HG03159 (cell line): ENCODE measurements around the gene SMPD3.

ENCODE experiments used
- ATAC-seq: cut with Tn5 transposase; IDR thresholded peaks from one replicate; pipeline ENCODE4 v1.9.1; 2021; ENCODE audit warnings: mild to moderate bottlenecking, moderate library complexity; ENCODE audit not compliant: unreplicated experiment

SMPD3 gene

GRCh38 chr16:68371706-68372380 is 76.5 kb downstream of the SMPD3 start:
- ATAC-seq: no peak

DNA sequence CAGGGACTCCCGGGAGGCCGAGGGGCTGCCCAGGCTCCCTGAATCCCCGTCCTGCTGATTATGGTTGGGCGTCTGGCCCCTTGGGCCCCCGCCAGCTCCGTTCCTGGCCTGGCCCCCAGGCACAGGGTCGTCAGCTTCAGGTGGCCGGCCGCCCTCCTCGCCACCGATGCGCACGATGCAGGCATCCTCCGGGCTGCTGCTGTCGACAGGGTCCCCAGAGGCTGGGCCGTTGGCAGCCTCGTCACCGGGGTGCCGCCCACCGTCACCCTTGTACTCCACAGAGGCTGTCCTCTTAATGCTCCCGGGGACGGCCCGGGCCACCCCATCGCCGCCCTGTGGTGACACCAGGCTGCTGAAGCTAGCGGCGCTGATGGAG is 77.0 kb downstream of the SMPD3 start:
- no peak for ATAC-seq

DNA sequence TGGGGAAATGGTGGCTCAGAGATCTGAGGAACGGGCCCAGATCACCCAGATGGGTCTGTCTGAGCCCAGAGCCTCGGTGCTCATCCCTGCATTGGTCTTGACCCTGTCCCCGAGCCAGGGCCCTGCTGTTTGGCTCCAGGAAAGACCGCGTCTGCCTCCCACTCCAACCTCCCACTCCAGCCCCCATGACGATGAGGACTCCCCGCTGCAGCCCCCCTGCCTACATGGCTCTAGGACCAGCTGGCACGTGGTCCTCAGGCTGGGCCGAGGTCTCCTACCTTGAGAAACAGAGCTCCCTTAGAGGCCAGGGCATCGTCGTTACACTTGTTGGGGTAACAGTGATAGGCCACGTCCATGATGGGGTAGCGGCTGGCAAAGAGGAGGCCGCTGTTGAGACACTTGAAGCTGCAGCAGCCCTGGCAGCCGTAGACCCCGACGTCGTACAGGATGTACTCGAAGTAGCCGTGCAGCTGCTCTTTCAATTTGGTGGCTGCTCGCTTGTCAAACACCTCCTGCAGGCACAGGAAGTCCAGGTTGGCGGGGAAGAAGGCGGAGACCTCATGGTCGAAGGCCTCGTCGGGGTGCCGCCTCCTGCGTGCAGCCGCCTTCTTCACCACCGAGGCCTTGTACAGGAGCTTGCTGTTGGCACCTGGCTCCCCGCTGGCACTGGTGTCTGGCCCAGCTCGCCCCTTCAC is 77.6 kb downstream of the SMPD3 start:
- ATAC-seq: no peak

GRCh38 chr16:68369697-68370580 is 78.4 kb downstream of the SMPD3 start:
- ATAC-seq: no peak

- no peak for ATAC-seq
Observed at GRCh38 chr16:68369168-68369567, 79.1 kb downstream of the SMPD3 start.

GRCh38 chr16:68368301-68368888 is 79.9 kb downstream of the SMPD3 start:
- ATAC-seq: no peak

DNA sequence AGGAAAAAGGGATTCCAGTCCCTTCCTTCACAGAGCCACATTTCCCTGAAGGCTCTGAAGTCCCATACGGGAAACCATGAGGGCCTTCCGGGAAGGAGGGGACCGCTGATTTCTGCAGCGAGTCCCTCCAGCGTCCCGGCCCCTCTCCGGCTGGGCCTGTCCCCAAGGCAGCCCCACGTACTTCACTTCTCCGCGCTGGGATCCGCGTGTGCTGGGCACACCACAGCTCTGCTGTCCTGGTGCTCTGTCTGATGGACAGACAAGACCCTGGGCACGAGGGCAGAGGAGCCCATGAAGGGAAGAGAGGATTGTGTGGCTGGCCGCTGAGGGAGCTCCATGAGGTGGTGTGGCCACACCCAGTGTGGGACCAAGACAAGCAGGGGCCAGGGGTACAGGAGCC is 80.4 kb downstream of the SMPD3 start:
- no peak for ATAC-seq

GRCh38 chr16:68367440-68367839 is 80.9 kb downstream of the SMPD3 start:
- ATAC-seq: no peak

GRCh38 chr16:68367030-68367429 is 81.3 kb downstream of the SMPD3 start:
- no peak for ATAC-seq

- no peak for ATAC-seq
Observed at GRCh38 chr16:68366062-68366461, 82.2 kb downstream of the SMPD3 start.

- no peak for ATAC-seq
Observed at GRCh38 chr16:68365167-68365817, 83.0 kb downstream of the SMPD3 start.

DNA sequence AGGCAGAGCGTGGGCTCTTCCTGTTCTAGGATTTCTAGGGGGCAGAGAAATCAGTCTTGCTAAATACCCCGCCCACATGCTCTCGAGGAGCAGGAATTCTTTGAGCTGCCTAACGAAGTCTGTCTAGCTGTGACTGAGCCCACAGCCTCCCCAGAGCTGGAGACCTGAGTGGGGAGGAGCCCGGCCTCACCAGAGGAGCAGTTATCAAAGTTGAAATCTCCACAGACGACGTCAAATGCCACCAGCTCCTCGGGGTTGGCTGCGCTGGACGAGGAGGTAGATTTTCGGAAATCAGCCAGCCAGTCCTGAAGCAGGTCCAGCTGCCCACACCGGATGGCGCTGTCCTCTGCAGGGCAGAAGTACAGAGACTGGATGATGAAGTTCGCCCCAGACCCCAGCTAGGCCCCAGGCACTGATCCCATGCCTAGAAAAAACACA is 83.7 kb downstream of the SMPD3 start:
- no peak for ATAC-seq

DNA sequence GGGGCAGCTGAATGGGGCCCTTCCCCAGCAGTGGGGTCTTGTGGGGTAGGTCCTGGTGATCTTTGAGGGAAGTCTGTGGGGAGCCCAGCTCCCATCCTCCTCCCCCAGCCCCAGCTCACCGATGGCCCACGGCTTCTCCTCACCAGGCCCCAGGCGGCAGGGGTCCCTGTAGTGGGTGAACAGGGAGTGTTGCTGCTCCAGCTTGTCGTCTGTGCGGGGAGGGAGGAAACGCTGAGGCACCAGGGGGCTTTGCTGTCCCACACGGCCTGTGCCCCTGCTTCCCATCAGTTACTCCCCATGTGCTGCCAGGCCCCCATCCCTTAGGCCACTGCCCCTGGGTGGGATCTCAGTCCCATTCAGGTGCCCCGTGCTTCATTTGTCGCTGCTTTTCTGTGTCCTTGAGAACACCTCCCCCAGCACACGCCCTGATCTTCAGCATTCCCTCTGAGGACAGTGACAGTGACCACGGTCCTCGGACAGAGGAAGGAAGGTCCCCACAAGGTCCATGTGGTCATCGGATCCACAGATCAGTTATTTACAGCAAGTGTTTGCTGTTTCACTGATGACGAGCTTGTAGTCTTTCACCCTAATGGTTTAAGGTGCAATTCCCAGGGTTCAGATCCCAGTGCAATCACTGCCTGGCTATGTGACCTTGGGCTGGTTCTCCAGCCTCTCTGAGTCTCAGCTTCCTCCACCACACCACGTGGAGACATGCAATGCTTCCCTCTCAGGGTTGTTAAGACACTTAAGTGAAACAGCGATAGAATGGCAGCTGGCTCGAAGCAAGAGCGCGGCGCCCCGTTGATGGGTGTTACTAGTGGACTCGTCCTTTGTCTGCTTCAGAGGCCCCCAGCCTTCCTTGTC is 84.4 kb downstream of the SMPD3 start:
- no peak for ATAC-seq

DNA sequence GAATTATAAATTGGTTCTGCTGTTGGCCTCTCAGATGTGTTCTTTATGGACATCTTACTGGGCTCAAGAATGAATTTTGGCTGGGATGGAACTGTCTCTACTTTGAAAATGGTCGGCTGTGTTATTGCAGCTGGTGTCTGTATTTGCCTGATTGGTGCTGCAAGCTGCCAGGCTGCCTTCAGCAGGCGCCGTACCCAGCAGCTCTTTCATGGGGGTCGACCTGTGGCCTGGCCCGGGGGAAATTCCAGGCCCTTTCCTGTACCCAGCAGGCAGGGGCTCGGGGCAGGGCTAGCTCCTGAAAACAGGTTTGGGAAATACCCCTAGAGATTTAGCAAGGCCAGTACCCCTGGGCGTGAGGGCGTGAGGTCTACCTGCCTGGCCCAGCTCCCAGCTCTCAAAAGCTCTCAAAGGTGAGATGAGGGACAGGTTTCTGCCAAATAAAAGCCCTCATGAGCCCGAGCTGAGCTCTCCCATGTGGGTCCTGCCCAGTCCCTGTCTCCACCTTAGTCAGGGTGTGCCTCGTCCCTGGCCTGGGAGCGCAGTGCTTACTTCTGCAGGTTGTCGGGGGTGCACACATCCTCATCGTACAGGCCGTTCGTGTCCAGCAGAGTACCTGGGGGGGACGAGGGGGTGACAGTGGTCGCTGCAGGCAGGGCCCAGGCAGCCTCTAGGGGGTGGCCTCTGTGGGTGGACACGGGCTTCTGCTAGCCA is 85.2 kb downstream of the SMPD3 start:
- ATAC-seq: no peak

DNA sequence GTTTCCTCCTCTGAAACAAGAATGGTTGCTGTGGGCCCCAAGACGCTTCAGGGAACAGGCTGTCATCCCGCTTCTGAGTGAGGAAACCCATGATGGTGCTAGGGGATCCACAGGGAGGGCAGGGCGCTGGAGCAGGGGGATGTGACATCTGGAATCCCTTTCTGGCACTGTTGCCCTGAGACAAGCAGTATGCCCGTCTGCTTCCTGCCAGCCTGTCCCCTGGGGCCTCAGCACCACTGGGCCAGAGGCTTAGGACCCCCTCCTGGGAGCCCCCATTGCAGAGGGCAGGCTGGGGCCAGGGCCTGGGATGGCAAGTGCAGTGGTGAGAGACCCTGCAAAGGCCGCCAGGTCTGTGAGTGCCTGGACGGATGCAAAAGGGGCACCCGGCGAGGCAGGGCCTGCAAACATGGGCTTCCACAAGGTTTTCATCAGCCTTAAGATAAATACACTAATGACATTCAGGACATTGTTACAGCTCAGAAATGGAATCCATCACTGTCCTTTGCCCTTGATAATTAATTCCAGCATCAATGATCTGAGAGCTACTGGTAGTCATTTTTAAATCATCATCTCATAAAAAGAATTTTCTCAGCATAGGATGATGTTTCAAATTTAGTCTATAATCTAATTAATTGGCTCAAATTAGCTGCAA is 85.9 kb downstream of the SMPD3 start:
- no peak for ATAC-seq

- ATAC-seq: no peak
Observed at GRCh38 chr16:68361485-68361884, 86.8 kb downstream of the SMPD3 start.

DNA sequence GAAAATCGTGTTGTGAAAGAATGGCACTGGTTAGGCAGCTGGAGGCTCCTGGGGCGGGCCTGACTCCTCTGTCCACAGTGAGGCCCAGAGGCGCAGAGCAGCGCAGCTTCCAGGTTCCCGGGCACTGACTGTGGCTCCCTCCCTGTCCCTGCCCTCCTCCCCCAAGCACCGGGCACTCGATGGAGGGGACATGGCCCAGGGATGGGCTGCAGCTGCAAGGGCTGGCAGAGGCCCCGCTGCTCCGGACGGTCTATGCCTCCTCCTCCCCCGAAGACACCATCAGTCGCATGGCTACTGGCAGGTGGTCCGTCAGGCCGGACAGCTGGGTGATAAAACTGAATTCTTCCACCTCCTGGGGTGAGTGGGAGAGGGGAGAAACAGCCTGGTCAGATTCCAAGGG is 87.4 kb downstream of the SMPD3 start:
- no peak for ATAC-seq

GRCh38 chr16:68360547-68360946 is 87.8 kb downstream of the SMPD3 start:
- no peak for ATAC-seq
